ENCODE results near the gene ANKLE2. TPM values are rescaled to one million over a fixed set of nuclear protein-coding genes. Genes with fewer than 3 reads are reported as not detected.
"Not testable (repeated sequence)": the region's sequence is repeated elsewhere in the genome, so short reads cannot be mapped to it uniquely, and the experiment has no call there.

ANKLE2 gene
- total RNA-seq, 1 donor from 2014 or later: 31.4 TPM

DNA sequence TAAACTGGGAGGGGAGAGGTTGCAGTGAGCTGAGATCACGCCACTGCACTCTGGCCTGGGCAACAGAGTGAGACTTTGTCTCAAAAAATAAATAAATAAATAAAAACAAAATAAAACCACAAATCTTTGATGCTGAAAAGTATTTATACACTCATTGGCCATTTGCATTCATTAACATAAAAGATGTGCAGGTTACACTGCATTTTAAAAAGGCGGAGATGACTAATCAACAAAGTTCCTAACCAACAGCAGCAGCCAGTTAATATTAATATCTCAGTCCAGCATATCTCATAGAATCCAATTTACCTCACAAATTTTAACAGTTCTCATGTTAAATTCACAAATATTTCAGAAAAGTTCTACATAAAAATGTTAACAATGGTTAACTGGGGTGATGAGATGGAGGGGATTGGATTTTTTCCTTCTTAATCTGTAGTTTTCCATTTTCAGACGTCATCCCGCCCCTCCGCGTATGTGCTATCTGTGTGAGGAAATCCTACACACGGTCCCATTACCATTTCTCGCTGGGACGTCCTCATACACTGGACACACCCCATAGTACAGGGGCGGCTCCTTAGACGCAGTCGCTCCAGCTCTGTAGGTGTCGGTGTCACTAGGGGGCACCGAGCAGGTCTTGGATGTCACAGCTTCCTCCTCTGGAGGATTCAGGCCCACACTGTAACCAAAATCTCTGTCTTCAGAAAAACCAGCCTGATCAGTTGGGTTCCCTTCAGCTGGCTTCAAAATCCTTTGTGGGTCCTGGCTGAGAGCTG is 7.3 kb downstream of the ANKLE2 start:
- intact Hi-C loops (cut with DNase I): no loop called here
- DNase-seq (ENCODE audit: low spot score): no peak

DNA sequence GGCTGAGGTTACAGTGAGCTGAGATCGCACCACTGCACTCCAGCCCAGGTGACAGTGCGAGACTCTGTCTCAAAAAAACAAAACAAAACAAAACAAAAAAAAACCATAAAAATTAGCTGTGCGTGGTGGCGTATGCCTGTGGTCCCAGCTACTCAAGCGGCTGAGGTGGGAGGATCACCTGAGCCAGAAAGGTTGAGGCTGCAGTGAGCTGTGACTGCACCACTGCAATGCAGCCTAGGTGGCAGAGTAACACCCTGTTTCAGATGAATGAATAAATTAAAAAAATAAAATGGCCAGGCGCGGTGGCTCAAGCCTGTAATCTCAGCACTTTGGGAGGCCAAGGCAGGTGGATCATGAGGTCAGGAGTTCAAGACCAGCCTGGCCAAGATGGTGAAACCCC is 8.0 kb downstream of the ANKLE2 start:
- DNase-seq (ENCODE audit: low spot score); intact Hi-C loops (cut with DNase I): not testable (repeated sequence)

DNA sequence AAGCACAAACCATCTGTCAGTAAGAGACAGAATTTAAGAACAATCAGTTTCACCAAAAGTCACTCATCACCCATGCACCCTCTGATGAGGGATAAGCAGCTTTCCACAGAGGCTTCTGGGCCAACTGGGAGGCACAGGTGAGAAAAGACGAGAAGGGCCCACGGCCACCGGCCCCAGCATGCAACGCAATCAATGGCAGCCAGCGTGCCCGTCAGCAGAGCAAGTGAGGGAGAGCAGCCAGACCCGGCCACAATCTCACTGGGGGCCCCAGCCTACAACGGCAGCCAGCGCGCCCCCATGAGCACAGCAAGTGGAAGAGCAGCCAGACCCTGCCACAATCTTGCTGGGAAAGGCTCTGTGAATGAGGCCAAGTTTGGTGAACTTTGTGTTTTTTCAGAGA is 13.3 kb downstream of the ANKLE2 start:
- DNase-seq (ENCODE audit: low spot score): no peak
- intact Hi-C loops (cut with DNase I): no loop called here

DNA sequence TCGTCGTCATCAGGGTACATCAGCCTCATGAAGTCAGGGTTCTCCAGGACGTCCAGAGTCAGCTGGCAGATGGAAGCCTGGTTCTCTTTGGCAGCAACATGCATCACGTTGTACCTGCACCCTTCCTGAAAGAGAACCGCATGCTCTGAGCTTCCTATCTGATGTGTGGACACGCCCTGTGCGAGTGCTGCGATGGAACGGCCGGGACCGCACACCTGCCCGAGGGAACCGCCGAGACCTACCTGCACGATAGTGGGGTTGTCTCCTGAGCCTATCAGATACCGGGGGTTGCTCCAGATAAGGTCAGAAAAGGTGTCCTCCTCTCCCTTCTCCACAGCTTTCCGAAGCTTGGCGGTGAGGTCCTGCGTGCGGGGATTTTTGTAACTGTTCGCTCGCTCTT is 13.7 kb downstream of the ANKLE2 start:
- intact Hi-C loops (cut with DNase I): no loop called here
- DNase-seq (ENCODE audit: low spot score): no peak

- intact Hi-C loops (cut with DNase I): no loop called here
- no peak for DNase-seq (ENCODE audit: low spot score)
Observed at GRCh38 chr12:132747395-132747794, 14.2 kb downstream of the ANKLE2 start.

DNA sequence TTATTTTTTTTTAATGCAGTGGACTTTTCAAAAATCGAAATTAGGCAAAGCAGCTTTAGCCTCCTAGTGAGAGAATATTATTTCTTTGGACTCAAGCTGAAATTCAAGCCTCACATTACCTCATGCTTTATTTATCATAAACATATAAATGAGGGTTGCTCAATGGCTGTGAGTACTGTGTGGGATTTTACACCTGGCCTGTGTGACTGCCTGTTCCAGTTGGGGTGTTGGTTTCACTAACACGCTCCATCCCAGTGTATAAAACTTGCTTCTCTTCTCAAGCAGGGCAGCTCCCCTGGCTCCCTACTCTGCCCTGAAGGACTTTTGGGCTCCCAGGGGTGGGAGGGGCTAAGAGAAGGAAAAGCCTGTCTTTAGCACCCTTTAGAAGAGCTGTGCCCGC is 15.0 kb downstream of the ANKLE2 start:
- intact Hi-C loops (cut with DNase I): no loop called here
- no peak for DNase-seq (ENCODE audit: low spot score)

DNA sequence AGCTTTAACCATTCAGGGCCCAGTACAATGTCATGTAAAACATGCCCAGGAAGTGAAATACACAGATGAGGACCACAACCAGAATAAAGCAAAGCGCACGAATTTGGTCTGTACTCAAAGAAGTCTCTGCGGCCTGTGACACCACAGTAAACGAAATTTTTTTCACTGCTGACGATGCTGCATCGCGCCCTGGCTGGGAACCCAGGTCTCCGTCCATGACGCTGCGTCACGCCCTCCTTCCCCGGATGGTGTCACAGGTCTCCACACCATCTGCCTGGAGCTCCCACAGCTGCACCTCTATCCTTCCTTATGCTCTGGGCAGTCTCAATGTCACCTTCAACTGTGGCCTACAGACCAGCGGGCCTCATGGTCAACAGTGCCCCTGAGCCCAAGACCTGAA is 17.8 kb downstream of the ANKLE2 start:
- intact Hi-C loops (cut with DNase I): no loop called here
- DNase-seq (ENCODE audit: low spot score): no peak

DNA sequence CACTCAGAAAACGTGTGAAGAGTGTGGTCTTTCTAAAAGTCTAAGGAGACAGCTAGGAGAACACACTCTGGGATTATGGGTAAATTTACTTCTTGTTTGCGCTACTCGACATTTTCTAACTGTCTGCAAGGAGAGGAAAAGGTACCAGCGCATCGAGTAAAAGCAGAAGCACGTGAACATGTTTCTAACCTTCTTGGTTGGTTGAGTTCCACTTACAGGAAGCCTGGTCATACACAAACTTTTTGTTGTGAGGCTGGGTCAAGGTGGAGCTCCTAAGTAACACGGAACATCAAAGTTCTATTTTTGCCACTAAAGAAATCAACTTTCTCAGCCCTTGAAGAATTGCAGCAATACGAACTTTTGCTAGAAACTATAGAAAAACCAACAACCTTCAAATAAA is 20.0 kb downstream of the ANKLE2 start:
- DNase-seq (ENCODE audit: low spot score): no peak
- intact Hi-C loops (cut with DNase I): no loop called here

GRCh38 chr12:132740652-132741051 is 21.0 kb downstream of the ANKLE2 start:
- intact Hi-C loops (cut with DNase I): no loop called here
- DNase-seq (ENCODE audit: low spot score): no peak

DNA sequence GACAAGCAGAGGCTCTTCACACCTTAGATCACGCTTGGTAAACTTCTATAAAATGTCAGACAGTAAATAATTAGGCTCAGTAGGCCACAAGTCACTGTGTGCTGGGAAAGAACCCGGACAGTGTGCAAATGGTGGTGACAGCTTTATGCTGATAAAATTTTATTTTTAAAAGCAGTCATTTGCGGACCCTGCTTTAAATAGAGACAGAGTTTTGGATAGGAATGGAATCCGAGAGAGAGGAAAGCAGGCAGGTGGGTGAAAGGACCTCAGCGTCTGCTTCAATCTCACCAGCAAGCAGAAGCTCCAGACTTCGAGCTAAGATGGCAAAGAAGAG is 21.4 kb downstream of the ANKLE2 start:
- intact Hi-C loops (cut with DNase I): no loop called here
- no peak for DNase-seq (ENCODE audit: low spot score)

DNA sequence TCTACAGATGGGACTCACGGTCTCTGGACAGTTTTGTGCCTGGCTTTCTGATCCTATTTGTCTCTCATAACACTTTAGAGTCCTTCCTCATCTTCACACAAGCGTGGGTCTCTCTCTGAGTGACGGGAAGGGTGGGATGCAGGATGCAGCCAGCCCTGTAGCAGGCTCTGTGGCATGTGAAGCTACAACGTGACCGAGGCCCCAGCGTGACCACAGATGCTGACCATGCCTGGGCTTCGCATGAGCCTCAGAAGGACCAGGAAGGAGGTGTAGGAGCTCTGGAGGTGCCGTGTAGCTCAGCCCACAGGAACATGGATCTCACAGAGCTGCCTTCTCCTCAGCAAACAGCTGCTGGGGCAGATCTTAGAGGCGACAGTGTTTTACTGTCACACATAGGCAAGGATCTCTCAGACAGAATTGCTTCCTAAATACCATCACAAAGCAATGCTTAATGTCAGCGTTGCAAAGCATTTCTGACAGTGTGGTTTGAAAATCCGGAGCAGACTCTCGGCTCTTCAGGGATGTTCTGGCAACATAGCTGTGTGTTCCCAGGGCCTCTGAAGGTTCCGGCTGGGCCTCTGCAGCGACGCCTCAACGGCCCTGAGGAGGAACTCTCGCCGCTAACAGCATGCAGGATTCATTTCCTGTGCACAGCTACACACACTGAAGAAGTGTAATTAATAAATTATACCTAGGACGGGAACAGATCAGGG is 21.9 kb downstream of the ANKLE2 start:
- intact Hi-C loops (cut with DNase I): no loop called here
- no peak for DNase-seq (ENCODE audit: low spot score)

GRCh38 chr12:132736913-132737312 is 24.7 kb downstream of the ANKLE2 start:
- DNase-seq (ENCODE audit: low spot score): no peak
- intact Hi-C loops (cut with DNase I): no loop called here

- intact Hi-C loops (cut with DNase I): no loop called here
- DNase-seq (ENCODE audit: low spot score): no peak
Observed at GRCh38 chr12:132736378-132736777, 25.3 kb downstream of the ANKLE2 start.

DNA sequence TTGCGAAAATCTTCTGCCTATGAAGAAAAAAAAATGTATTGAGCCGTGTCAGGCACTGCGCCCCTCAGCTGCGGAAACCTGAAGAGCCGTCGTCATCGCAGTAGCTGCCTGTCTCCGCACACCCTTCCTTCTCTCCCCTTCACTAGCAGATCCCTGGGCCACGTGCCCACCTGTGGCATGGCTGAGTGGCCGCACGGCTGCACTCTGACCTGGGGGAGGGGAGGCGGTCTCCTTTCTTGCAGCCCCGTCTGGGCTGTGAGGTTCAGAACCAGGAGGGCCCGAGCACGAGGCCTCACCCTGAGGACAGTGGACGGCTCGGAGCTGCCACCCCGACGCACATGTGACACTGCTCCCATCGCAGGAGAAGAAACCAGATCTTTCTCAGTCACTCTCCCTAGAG is 26.1 kb downstream of the ANKLE2 start:
- intact Hi-C loops (cut with DNase I): no loop called here
- no peak for DNase-seq (ENCODE audit: low spot score)

- no peak for DNase-seq (ENCODE audit: low spot score)
Observed at GRCh38 chr12:132734206-132734605, 27.4 kb downstream of the ANKLE2 start.

GRCh38 chr12:132731574-132731973 is 30.1 kb downstream of the ANKLE2 start:
- DNase-seq (ENCODE audit: low spot score): no peak

More at GRCh38 chr12:132734206-132734605, 27.4 kb downstream of the ANKLE2 start:
- intact Hi-C loops (cut with DNase I): no loop called here

DNA sequence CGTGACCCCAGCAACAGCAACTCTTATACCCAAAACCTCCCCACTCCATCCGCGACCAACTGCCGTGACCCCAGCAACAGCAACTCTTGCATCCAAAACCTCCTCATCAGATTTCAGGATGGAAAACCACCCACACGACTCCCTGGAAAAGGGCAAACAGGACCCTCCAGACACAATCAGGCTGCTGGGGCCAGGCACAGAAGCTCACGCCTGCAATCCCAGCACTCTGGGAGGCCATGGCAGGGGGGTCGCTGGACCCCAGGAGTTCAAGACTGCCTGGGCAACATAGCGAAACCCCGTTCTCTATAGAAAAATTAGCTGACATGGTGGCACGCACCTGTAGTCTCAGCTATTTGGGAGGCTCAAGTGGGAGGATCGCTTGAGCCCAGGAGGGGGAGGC is 31.3 kb downstream of the ANKLE2 start:
- intact Hi-C loops (cut with DNase I): no loop called here
- no peak for DNase-seq (ENCODE audit: low spot score)

More at GRCh38 chr12:132731574-132731973, 30.1 kb downstream of the ANKLE2 start:
- intact Hi-C loops (cut with DNase I): no loop called here

DNA sequence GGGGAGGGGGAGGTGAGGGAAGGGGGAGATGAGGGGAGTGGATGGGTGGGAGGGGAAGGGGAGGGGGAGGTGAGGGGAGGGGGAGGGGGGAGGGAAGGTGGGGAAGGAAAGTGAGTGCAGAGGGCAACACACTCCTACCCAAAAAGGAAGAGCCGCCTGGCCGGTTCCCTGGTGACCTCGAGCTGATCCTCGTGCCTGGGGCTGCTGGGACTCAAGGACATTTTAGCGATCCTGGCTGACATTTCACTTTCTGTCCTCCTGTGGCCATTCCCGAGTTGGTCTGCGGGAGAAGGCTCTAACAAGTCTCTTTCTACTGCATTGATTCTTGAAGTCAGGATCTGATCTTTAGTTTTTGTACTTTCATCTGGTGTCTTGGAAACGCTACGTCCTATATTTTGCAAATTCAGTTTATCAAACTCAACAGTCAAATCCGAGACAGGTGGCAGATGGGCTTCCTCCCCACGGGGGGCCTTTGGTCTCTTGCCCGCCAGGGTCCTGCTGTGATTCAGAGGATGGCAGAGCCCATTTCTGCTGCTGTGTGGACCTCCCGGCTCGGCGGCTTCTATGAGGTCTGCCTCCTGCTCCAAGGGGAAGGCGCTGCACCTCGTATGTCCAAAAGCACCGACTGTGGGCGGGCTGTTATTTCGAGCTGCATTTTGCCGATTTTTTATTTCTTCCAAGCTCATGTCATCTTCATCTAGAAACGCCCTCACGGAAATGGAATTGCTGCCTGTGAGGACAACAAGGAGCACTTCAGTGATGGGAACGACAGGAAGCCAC is 31.9 kb downstream of the ANKLE2 start:
- intact Hi-C loops (cut with DNase I): no loop called here
- DNase-seq (ENCODE audit: low spot score): no peak

DNA sequence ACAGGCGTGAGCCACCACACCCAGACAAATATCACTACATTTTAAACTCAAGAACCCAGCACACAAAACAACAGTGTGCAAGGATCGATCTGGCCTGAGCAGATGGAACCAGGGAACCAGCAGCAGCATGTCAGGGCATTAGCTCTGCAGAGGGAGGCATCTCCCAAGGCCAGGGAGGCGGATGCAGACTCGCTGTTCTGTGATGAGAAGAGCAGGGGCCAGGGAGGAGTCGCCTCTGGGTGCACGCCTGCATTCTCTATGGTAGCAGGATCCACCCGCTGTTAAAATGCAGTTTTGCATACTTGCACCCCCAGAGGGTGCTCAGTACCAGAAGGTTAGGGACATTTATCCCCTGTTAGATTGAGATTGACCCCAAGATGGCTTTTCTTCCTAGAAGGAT is 33.1 kb downstream of the ANKLE2 start:
- intact Hi-C loops (cut with DNase I): no loop called here
- DNase-seq (ENCODE audit: low spot score): no peak

- intact Hi-C loops (cut with DNase I): no loop called here
- no peak for DNase-seq (ENCODE audit: low spot score)
Observed at GRCh38 chr12:132727091-132727794, 34.4 kb downstream of the ANKLE2 start.
